Neural cell (in vitro differentiated cells): ENCODE data around the gene FGF14. TPM values are rescaled to one million over a fixed set of nuclear protein-coding genes. Genes with fewer than 3 reads are reported as not detected.

Experiments used
- H2AFZ ChIP-seq: fragments of 200-600, 300-800 bp; sonication (generic), shearing (Covaris generic); 2 replicates; pipeline ENCODE4 v1.6.0; 2014; ENCODE audit warnings: low read depth, mild to moderate bottlenecking, antibody characterized with exemption, low read length, moderate library complexity
- H3F3A ChIP-seq: fragments of 200-600 bp; shearing (Covaris generic); 2 replicates; pipeline ENCODE4 v1.6.1; 2016; ENCODE audit warnings: mild to moderate bottlenecking, moderate library complexity, mixed read lengths, antibody characterized with exemption, low read length; ENCODE audit not compliant: insufficient read depth, poor library complexity, severe bottlenecking
- H3K27ac ChIP-seq: fragments of 200-600, 300-800 bp; sonication (generic), shearing (Covaris generic); 2 replicates; pipeline ENCODE4 v1.5.1; 2014; ENCODE audit warnings: mild to moderate bottlenecking, low read length, moderate library complexity
- H3K27me3 ChIP-seq: fragments of 300-800, 200-600 bp; sonication (generic), shearing (Covaris generic); 2 replicates; pipeline ENCODE4 v1.6.0; 2014; ENCODE audit warnings: mild to moderate bottlenecking, low read depth, low read length, moderate library complexity; ENCODE audit not compliant: insufficient read depth
- H3K36me3 ChIP-seq: fragments of 300-800, 200-600 bp; sonication (generic), shearing (Covaris generic); 2 replicates; pipeline ENCODE4 v1.5.1; 2014; ENCODE audit warnings: mild to moderate bottlenecking, antibody characterized with exemption, low read length, moderate library complexity; ENCODE audit not compliant: insufficient read depth
- H3K4me2 ChIP-seq: fragments of 300-800, 200-600 bp; sonication (generic), shearing (Covaris generic); 2 replicates; pipeline ENCODE4 v1.6.0; 2014; ENCODE audit warnings: mild to moderate bottlenecking, low read length
- H3K4me3 ChIP-seq: fragments of 300-800, 200-600 bp; sonication (generic), shearing (Covaris generic); 2 replicates; pipeline ENCODE4 v1.5.1; 2014; ENCODE audit warnings: mild to moderate bottlenecking, low read length, moderate library complexity
- H3K79me2 ChIP-seq: fragments of 200-600 bp; shearing (Covaris generic); replicated peaks from 2 replicates; pipeline ENCODE4 v1.6.0; 2014; ENCODE audit warnings: mild to moderate bottlenecking, low read length, moderate library complexity; ENCODE audit not compliant: insufficient read depth
- H3K9ac ChIP-seq: fragments of 300-800, 200-600 bp; sonication (generic), shearing (Covaris generic); 2 replicates; pipeline ENCODE4 v1.6.1; 2016; ENCODE audit warnings: mild to moderate bottlenecking, low read length, mixed read lengths
- H3K9me2 ChIP-seq: fragments of 200-600 bp; shearing (Covaris generic); 2 replicates; pipeline ENCODE4 v1.6.1; 2016; ENCODE audit warnings: mild to moderate bottlenecking, low read length, mixed read lengths; ENCODE audit not compliant: insufficient read depth
- H3K9me3 ChIP-seq: fragments of 200-600, 300-800 bp; sonication (generic), shearing (Covaris generic); 2 replicates; pipeline ENCODE4 v1.6.1; 2016; ENCODE audit warnings: mild to moderate bottlenecking, mixed run types, low read length, moderate library complexity, mixed read lengths
- H4K20me1 ChIP-seq: fragments of 200-600 bp; shearing (Covaris generic); 2 replicates; pipeline ENCODE4 v1.6.1; 2016; ENCODE audit warnings: mild to moderate bottlenecking, mixed run types; ENCODE audit not compliant: insufficient read depth
- EP300 ChIP-seq: fragments of 450-650 bp; conservative IDR thresholded peaks from 2 replicates; pipeline ENCODE4 v1.6.1; 2014; ENCODE audit warnings: antibody characterized with exemption, mild to moderate bottlenecking, moderate library complexity; ENCODE audit not compliant: poor library complexity, severe bottlenecking
- EZH2 ChIP-seq: fragments of 200-600, 300-800 bp; shearing (Covaris generic), sonication (generic); IDR thresholded peaks from 2 replicates; pipeline ENCODE4 v1.6.1; 2014; ENCODE audit warnings: antibody characterized with exemption, low read length, borderline replicate concordance, mild to moderate bottlenecking; ENCODE audit not compliant: insufficient read depth, poor library complexity, severe bottlenecking
- MXI1 ChIP-seq: fragments of 450-650 bp; conservative IDR thresholded peaks from 2 replicates; pipeline ENCODE4 v1.6.1; 2014; ENCODE audit warnings: antibody characterized with exemption, mild to moderate bottlenecking; ENCODE audit not compliant: poor library complexity, severe bottlenecking
- POLR2AphosphoS5 ChIP-seq: IDR thresholded peaks from 2 replicates; pipeline ENCODE4 v1.6.1; 2012
- RAD21 ChIP-seq: fragments of 450-650 bp; conservative IDR thresholded peaks from 2 replicates; pipeline ENCODE4 v1.6.1; 2014; ENCODE audit warnings: antibody characterized with exemption, mild to moderate bottlenecking, moderate library complexity
- SMC3 ChIP-seq: fragments of 450-650 bp; conservative IDR thresholded peaks from 2 replicates; pipeline ENCODE4 v1.6.1; 2014; ENCODE audit warnings: antibody characterized with exemption, mild to moderate bottlenecking, moderate library complexity; ENCODE audit not compliant: poor library complexity
- TAF1 ChIP-seq: IDR thresholded peaks from 2 replicates; pipeline ENCODE4 v1.6.1; 2012; ENCODE audit warnings: low read depth
- polyA plus RNA-seq: library from polyadenylated mRNA; depleted of rRNA; stranded (reverse); fragments of >200 nt; gene quantifications from 2 replicates; pipeline ENCODE4 v1.2.3, GENCODE V29; 2014
- TF ChIP-seq, protein P1 (sequence below): IDR thresholded peaks from 2 replicates; pipeline ENCODE4 v1.6.1; 2012; ENCODE audit warnings: borderline replicate concordance
- TF ChIP-seq, protein P2 (sequence below): fragments of 450-650 bp; IDR thresholded peaks from 2 replicates; pipeline ENCODE4 v1.5.1; 2014; ENCODE audit warnings: antibody characterized with exemption, mild to moderate bottlenecking, moderate library complexity; ENCODE audit not compliant: poor library complexity, severe bottlenecking

FGF14 gene
- polyA plus RNA-seq, 1 donor from 2014 or later: 36.4 TPM

DNA sequence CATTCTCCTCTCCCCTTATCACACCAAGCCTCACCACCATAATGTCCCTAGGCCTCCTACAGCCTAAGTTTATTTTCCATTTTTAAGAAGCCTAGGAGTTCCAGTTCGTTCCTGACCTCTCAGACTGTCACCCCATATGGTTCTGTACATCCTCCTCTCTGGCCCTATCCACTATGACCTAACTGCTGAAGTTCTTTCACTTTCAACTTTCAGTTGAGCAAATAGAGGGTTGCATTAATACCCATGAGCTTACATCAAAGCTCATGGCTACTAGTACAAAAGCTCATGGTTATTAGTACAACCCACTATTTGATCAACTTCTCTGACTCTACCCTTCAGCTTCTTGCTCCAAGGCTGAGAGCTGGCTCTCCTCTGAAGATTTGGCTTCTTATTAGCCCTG, 72.9 kb downstream of the FGF14 start:
- no peak overlapping the region for H3K4me3 ChIP-seq
- H3K27ac ChIP-seq: no peak overlapping the region
- H3K27me3 ChIP-seq: no peaks in the 10 kb centered on the region
- no peaks in the 10 kb centered on the region for H3K79me2 ChIP-seq
- no peaks in the 10 kb centered on the region for H3F3A ChIP-seq
- no peak overlapping the region for H3K4me2 ChIP-seq
- no peak overlapping the region for H2AFZ ChIP-seq
- no peaks in the 10 kb centered on the region for H3K9me3 ChIP-seq
- no peaks in the 10 kb centered on the region for H4K20me1 ChIP-seq
- H3K9ac ChIP-seq: no peak overlapping the region
- TF ChIP-seq SMC3: no peak
- no peak for TF ChIP-seq POLR2AphosphoS5
- TF ChIP-seq, protein P1, sequence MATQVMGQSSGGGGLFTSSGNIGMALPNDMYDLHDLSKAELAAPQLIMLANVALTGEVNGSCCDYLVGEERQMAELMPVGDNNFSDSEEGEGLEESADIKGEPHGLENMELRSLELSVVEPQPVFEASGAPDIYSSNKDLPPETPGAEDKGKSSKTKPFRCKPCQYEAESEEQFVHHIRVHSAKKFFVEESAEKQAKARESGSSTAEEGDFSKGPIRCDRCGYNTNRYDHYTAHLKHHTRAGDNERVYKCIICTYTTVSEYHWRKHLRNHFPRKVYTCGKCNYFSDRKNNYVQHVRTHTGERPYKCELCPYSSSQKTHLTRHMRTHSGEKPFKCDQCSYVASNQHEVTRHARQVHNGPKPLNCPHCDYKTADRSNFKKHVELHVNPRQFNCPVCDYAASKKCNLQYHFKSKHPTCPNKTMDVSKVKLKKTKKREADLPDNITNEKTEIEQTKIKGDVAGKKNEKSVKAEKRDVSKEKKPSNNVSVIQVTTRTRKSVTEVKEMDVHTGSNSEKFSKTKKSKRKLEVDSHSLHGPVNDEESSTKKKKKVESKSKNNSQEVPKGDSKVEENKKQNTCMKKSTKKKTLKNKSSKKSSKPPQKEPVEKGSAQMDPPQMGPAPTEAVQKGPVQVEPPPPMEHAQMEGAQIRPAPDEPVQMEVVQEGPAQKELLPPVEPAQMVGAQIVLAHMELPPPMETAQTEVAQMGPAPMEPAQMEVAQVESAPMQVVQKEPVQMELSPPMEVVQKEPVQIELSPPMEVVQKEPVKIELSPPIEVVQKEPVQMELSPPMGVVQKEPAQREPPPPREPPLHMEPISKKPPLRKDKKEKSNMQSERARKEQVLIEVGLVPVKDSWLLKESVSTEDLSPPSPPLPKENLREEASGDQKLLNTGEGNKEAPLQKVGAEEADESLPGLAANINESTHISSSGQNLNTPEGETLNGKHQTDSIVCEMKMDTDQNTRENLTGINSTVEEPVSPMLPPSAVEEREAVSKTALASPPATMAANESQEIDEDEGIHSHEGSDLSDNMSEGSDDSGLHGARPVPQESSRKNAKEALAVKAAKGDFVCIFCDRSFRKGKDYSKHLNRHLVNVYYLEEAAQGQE: no peak
- no peak for TF ChIP-seq TAF1
- TF ChIP-seq EP300: no peak
- TF ChIP-seq RAD21: no peak
- TF ChIP-seq, protein P2, sequence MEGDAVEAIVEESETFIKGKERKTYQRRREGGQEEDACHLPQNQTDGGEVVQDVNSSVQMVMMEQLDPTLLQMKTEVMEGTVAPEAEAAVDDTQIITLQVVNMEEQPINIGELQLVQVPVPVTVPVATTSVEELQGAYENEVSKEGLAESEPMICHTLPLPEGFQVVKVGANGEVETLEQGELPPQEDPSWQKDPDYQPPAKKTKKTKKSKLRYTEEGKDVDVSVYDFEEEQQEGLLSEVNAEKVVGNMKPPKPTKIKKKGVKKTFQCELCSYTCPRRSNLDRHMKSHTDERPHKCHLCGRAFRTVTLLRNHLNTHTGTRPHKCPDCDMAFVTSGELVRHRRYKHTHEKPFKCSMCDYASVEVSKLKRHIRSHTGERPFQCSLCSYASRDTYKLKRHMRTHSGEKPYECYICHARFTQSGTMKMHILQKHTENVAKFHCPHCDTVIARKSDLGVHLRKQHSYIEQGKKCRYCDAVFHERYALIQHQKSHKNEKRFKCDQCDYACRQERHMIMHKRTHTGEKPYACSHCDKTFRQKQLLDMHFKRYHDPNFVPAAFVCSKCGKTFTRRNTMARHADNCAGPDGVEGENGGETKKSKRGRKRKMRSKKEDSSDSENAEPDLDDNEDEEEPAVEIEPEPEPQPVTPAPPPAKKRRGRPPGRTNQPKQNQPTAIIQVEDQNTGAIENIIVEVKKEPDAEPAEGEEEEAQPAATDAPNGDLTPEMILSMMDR: no peak
- no peak for TF ChIP-seq EZH2
- TF ChIP-seq MXI1: no peak
- H3K36me3 ChIP-seq: no peaks in the 10 kb centered on the region
- no peaks in the 10 kb centered on the region for H3K9me2 ChIP-seq

DNA sequence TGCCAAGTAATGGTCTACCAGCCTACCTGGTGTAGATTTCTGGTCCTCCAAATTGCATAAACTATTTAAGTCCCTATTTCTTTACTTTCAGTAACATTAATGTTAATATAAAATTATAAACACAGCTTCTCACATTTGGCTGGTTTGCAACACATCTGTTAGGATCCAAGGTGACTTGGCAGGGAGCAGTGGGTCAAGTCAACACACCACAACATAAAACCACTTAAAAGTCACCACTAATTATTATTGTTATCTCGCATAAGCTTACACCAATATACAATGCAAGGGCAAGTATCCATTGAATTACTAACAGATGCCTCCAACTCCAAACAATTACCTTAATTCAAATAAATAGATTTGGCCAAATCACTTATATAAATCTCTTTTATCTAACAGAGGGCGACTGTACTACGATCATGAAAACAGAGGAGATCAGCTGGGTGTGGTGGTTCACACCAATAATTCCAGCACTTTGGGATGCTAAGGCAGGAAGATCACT, 74.7 kb downstream of the FGF14 start:
- TF ChIP-seq EP300 (no peak), TAF1 (no peak), POLR2AphosphoS5 (no peak), SMC3 (no peak), MXI1 (no peak), EZH2 (no peak), RAD21 (no peak)
- TF ChIP-seq, protein P1: no peak
- TF ChIP-seq, protein P2: no peak
- Histone ChIP-seq H3K79me2 (no peaks in the 10 kb centered on the region), H3K9ac (no peak overlapping the region), H3K9me2 (no peaks in the 10 kb centered on the region), H4K20me1 (no peaks in the 10 kb centered on the region), H3K4me2 (no peak overlapping the region), H3K9me3 (no peaks in the 10 kb centered on the region), H3K27ac (no peak overlapping the region), H3K36me3 (no peaks in the 10 kb centered on the region), H3K27me3 (no peaks in the 10 kb centered on the region), H2AFZ (no peak overlapping the region), H3F3A (no peaks in the 10 kb centered on the region), H3K4me3 (no peak overlapping the region)
